ENCODE data around the gene NFATC2.

DNA sequence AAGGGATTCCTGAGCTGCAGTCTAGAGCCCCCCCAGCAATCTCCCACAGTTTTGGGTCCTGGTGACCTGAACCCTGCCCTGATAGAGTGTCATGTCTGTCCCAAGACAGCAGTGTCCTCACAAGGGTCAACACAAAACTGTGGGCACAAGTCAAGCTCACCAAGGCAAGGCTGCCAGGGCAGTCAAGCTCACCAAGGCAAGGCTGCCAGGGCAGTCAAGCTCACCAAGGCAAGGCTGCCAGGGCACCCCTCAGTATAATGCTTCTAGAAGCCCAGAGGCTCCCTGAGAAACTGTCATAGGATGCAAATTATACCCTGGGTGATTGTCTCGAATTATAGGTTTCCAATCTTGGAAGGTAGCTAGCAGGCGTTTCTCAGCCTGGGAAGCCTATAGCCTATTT, 108.5 kb downstream of the NFATC2 start:
- TF ChIP-seq POLR2AphosphoS5 (IDR thresholded peaks at IDR 0.05): no peak
- TF ChIP-seq, protein P1, sequence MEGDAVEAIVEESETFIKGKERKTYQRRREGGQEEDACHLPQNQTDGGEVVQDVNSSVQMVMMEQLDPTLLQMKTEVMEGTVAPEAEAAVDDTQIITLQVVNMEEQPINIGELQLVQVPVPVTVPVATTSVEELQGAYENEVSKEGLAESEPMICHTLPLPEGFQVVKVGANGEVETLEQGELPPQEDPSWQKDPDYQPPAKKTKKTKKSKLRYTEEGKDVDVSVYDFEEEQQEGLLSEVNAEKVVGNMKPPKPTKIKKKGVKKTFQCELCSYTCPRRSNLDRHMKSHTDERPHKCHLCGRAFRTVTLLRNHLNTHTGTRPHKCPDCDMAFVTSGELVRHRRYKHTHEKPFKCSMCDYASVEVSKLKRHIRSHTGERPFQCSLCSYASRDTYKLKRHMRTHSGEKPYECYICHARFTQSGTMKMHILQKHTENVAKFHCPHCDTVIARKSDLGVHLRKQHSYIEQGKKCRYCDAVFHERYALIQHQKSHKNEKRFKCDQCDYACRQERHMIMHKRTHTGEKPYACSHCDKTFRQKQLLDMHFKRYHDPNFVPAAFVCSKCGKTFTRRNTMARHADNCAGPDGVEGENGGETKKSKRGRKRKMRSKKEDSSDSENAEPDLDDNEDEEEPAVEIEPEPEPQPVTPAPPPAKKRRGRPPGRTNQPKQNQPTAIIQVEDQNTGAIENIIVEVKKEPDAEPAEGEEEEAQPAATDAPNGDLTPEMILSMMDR (IDR thresholded peaks at IDR 0.05): no peak

Data from esophagus muscularis mucosa (tissue), 3 donors.